Measurements from ENCODE around the gene DNAJB8. TPM values are rescaled to one million over a fixed set of nuclear protein-coding genes. Genes with fewer than 3 reads are reported as not detected.

Gene DNAJB8
- total RNA-seq, 2 experiments from 2014 or later: not detected

- no peaks in the 10 kb centered on the region for H3K9me3 ChIP-seq (ENCODE audit: low read length)
- no peak overlapping the region for H3K4me2 ChIP-seq (ENCODE audit: low read length)
- no peaks in the 10 kb centered on the region for H3K4me1 ChIP-seq (ENCODE audit: insufficient read depth, low read length, poor library complexity, severe bottlenecking)
- intact Hi-C loops (cut with micrococcal nuclease; ENCODE audit: unreplicated experiment): no loop called here
- no peaks in the 10 kb centered on the region for H3K9me2 ChIP-seq (ENCODE audit: insufficient read depth, low read length)
- no TSS peak for BruUV-seq (replicated peaks)
- TF ChIP-seq EZH2phosphoT487 (IDR thresholded peaks at IDR 0.05; ENCODE audit: borderline replicate concordance, low read depth, low read length) (no peak), CTCF (conservative IDR thresholded peaks at IDR 0.05; ENCODE audit: low read length) (no peak)
- CTCF ChIA-PET (ENCODE audit: unreplicated experiment): no interaction called here
- DNase-seq (ENCODE audit: low spot score): no peak
- no peak overlapping the region for H3K27ac ChIP-seq (ENCODE audit: low read depth, low read length, poor library complexity, severe bottlenecking)
- H2AFZ ChIP-seq (ENCODE audit: low read length): no peak overlapping the region
- H3K79me2 ChIP-seq (ENCODE audit: insufficient read depth, low read depth, low read length): no peaks in the 10 kb centered on the region
- no peaks in the 10 kb centered on the region for H4K20me1 ChIP-seq (ENCODE audit: insufficient read depth, low read length)
- H3K4me3 ChIP-seq (ENCODE audit: low read depth, low read length, poor library complexity, severe bottlenecking): no peak overlapping the region
- POLR2A ChIA-PET: no interaction called here
- H3K36me3 ChIP-seq (ENCODE audit: insufficient read depth, low read length): no peaks in the 10 kb centered on the region
Observed at GRCh38 chr3:128436214-128436613, 30.5 kb downstream of the DNAJB8 start.

- Histone ChIP-seq H3K9me2 (ENCODE audit: insufficient read depth, low read length) (no peaks in the 10 kb centered on the region), H3K27ac (ENCODE audit: low read depth, low read length, poor library complexity, severe bottlenecking) (no peak overlapping the region), H3K9me3 (ENCODE audit: low read length) (no peaks in the 10 kb centered on the region), H3K4me3 (ENCODE audit: low read depth, low read length, poor library complexity, severe bottlenecking) (no peak overlapping the region), H3K79me2 (ENCODE audit: insufficient read depth, low read depth, low read length) (no peaks in the 10 kb centered on the region), H2AFZ (ENCODE audit: low read length) (no peak overlapping the region), H3K36me3 (ENCODE audit: insufficient read depth, low read length) (no peaks in the 10 kb centered on the region), H4K20me1 (ENCODE audit: insufficient read depth, low read length) (no peaks in the 10 kb centered on the region), H3K4me2 (ENCODE audit: low read length) (no peak overlapping the region), H3K4me1 (ENCODE audit: insufficient read depth, low read length, poor library complexity, severe bottlenecking) (no peaks in the 10 kb centered on the region)
- intact Hi-C loops (cut with micrococcal nuclease; ENCODE audit: unreplicated experiment): no loop called here
- CTCF ChIA-PET (ENCODE audit: unreplicated experiment): no interaction called here
- POLR2A ChIA-PET: no interaction called here
- no peak for DNase-seq (ENCODE audit: low spot score)
- no peak for TF ChIP-seq EZH2phosphoT487 (IDR thresholded peaks at IDR 0.05; ENCODE audit: borderline replicate concordance, low read depth, low read length)
- no peak for TF ChIP-seq CTCF (conservative IDR thresholded peaks at IDR 0.05; ENCODE audit: low read length)
- BruUV-seq (replicated peaks): no TSS peak
Observed at GRCh38 chr3:128435561-128435960, 31.1 kb downstream of the DNAJB8 start.

- POLR2A ChIA-PET: no interaction called here
- no peak for DNase-seq (ENCODE audit: low spot score)
- H2AFZ ChIP-seq (ENCODE audit: low read length): no peak overlapping the region
- no peak overlapping the region for H3K4me3 ChIP-seq (ENCODE audit: low read depth, low read length, poor library complexity, severe bottlenecking)
- H3K27ac ChIP-seq (ENCODE audit: low read depth, low read length, poor library complexity, severe bottlenecking): no peak overlapping the region
- no peaks in the 10 kb centered on the region for H3K9me3 ChIP-seq (ENCODE audit: low read length)
- H3K4me2 ChIP-seq (ENCODE audit: low read length): no peak overlapping the region
- CTCF ChIA-PET (ENCODE audit: unreplicated experiment): no interaction called here
- H4K20me1 ChIP-seq (ENCODE audit: insufficient read depth, low read length): no peaks in the 10 kb centered on the region
- BruUV-seq (replicated peaks): no TSS peak
- H3K36me3 ChIP-seq (ENCODE audit: insufficient read depth, low read length): no peaks in the 10 kb centered on the region
- no peaks in the 10 kb centered on the region for H3K9me2 ChIP-seq (ENCODE audit: insufficient read depth, low read length)
- no peaks in the 10 kb centered on the region for H3K79me2 ChIP-seq (ENCODE audit: insufficient read depth, low read depth, low read length)
- TF ChIP-seq EZH2phosphoT487 (IDR thresholded peaks at IDR 0.05; ENCODE audit: borderline replicate concordance, low read depth, low read length): no peak
- intact Hi-C loops (cut with micrococcal nuclease; ENCODE audit: unreplicated experiment): no loop called here
- no peaks in the 10 kb centered on the region for H3K4me1 ChIP-seq (ENCODE audit: insufficient read depth, low read length, poor library complexity, severe bottlenecking)
Observed at GRCh38 chr3:128435058-128435457, 31.6 kb downstream of the DNAJB8 start.
